Immature natural killer cell (primary cell): ENCODE measurements around the gene CNOT8. TPM values are rescaled to one million over a fixed set of nuclear protein-coding genes. Genes with fewer than 3 reads are reported as not detected.
A peak's percentile ranks its signal among the peaks of the same experiment; 100 is the strongest.

ENCODE experiments used
- DNase-seq, 3 donors: peaks; one replicate each; pipeline ENCODE4 v3.0.0; 2022; ENCODE audit warnings: mixed read lengths in 1 of 3
- H3K27ac Mint-ChIP-seq, 6 donors: one replicate each; pipeline ENCODE4 v1.8.0; 2020; ENCODE audit warnings: mixed read lengths in 6 of 6, mild to moderate bottlenecking in 5 of 6, inconsistent platforms in 4 of 6, moderate library complexity in 3 of 6
- H3K27me3 Mint-ChIP-seq, 3 donors: one replicate each; pipeline ENCODE4 v1.8.0; 2020 to 2021; ENCODE audit warnings: low read depth in 3 of 3, mild to moderate bottlenecking in 3 of 3, mixed read lengths in 3 of 3, moderate library complexity in 3 of 3, inconsistent platforms in 1 of 3
- H3K36me3 Mint-ChIP-seq, 3 donors: one replicate each; pipeline ENCODE4 v1.8.0; 2020; ENCODE audit warnings: mixed read lengths in 3 of 3, inconsistent platforms in 2 of 3, mild to moderate bottlenecking in 2 of 3
- H3K4me1 Mint-ChIP-seq, 2 donors: one replicate each; pipeline ENCODE4 v1.8.0; 2020; ENCODE audit warnings: inconsistent platforms in 2 of 2, mild to moderate bottlenecking in 2 of 2, mixed read lengths in 2 of 2, moderate library complexity in 1 of 2
- H3K4me3 Mint-ChIP-seq, 5 donors: one replicate each; pipeline ENCODE4 v1.8.0; 2020; ENCODE audit warnings: mild to moderate bottlenecking in 5 of 5, mixed read lengths in 5 of 5, inconsistent platforms in 3 of 5, moderate library complexity in 3 of 5
- H3K9me3 Mint-ChIP-seq, 6 donors: one replicate each; pipeline ENCODE4 v1.8.0; 2020; ENCODE audit warnings: mild to moderate bottlenecking in 6 of 6, mixed read lengths in 6 of 6, inconsistent platforms in 4 of 6, moderate library complexity in 3 of 6
- polyA plus RNA-seq, 3 donors: library from polyadenylated mRNA; unstranded; fragments of 300-500 nt; fragmentation: Illumina TruSeq; gene quantifications; one replicate each; pipeline ENCODE4 v1.2.3, GENCODE V29; 2021

Gene CNOT8
- polyA plus RNA-seq, 3 donors from 2014 or later: 145 to 212 (median 153) TPM

GRCh38 chr5:154862766-154863165, 4.3 kb downstream of the CNOT8 start:
- no peak for DNase-seq
- peak overlapping the region in 3 of 6 donors; percentile 16 to 66 (median 24) for H3K27ac Mint-ChIP-seq
- H3K9me3 Mint-ChIP-seq: no peaks in the 10 kb centered on the region
- H3K36me3 Mint-ChIP-seq: peaks cover 10 to 23% (median 14%) of the 10 kb centered on the region in 3 donors
- H3K4me1 Mint-ChIP-seq: peaks cover 57 to 79% of the 10 kb centered on the region in 2 donors
- H3K27me3 Mint-ChIP-seq: peaks cover 4 to 8% (median 7%) of the 10 kb centered on the region in 3 donors
- peak overlapping the region in 1 of 5 donors; percentile 60 for H3K4me3 Mint-ChIP-seq

GRCh38 chr5:154863291-154864080, 5.1 kb downstream of the CNOT8 start:
- Mint-ChIP-seq H3K36me3 (peaks cover 10 to 23% (median 14%) of the 10 kb centered on the region in 3 donors), H3K4me1 (peaks cover 58 to 79% of the 10 kb centered on the region in 2 donors), H3K27me3 (peaks cover 0 to 1% (median 0%) of the 10 kb centered on the region in 3 donors), H3K4me3 (peak overlapping the region in 1 of 5 donors; percentile 41), H3K9me3 (no peaks in the 10 kb centered on the region), H3K27ac (peak overlapping the region in 2 of 6 donors; percentile 28 to 66)
- no peak for DNase-seq

- peaks cover 43 to 66% of the 10 kb centered on the region in 2 donors for H3K4me1 Mint-ChIP-seq
- peaks cover 10 to 27% (median 16%) of the 10 kb centered on the region in 3 donors for H3K36me3 Mint-ChIP-seq
Observed at GRCh38 chr5:154865466-154866184, 7.2 kb downstream of the CNOT8 start.

GRCh38 chr5:154866841-154867240, 8.4 kb downstream of the CNOT8 start:
- no peak for DNase-seq
- H3K4me1 Mint-ChIP-seq: peaks cover 31 to 56% of the 10 kb centered on the region in 2 donors
- peaks cover 0 to 5% (median 0%) of the 10 kb centered on the region in 3 donors for H3K27me3 Mint-ChIP-seq
- no peaks in the 10 kb centered on the region for H3K9me3 Mint-ChIP-seq
- peak overlapping the region in 3 of 6 donors; percentile 10 to 58 (median 17) for H3K27ac Mint-ChIP-seq
- H3K4me3 Mint-ChIP-seq: no peak overlapping the region
- peaks cover 14 to 35% (median 24%) of the 10 kb centered on the region in 3 donors for H3K36me3 Mint-ChIP-seq

More at GRCh38 chr5:154865466-154866184, 7.2 kb downstream of the CNOT8 start:
- H3K4me3 Mint-ChIP-seq: no peak overlapping the region
- no peak for DNase-seq
- H3K9me3 Mint-ChIP-seq: no peaks in the 10 kb centered on the region
- H3K27ac Mint-ChIP-seq: peak overlapping the region in 1 of 6 donors; percentile 21
- H3K27me3 Mint-ChIP-seq: peaks cover 0 to 5% (median 0%) of the 10 kb centered on the region in 3 donors

GRCh38 chr5:154868702-154869101, 10.3 kb downstream of the CNOT8 start:
- Mint-ChIP-seq H3K4me3 (no peak overlapping the region), H3K27me3 (peaks cover 0 to 5% (median 0%) of the 10 kb centered on the region in 3 donors), H3K4me1 (peaks cover 15 to 38% of the 10 kb centered on the region in 2 donors), H3K27ac (peak overlapping the region in 1 of 6 donors; percentile 34), H3K36me3 (peaks cover 19 to 40% (median 33%) of the 10 kb centered on the region in 3 donors), H3K9me3 (no peaks in the 10 kb centered on the region)
- no peak for DNase-seq

GRCh38 chr5:154871734-154872133, 13.3 kb downstream of the CNOT8 start:
- H3K27ac Mint-ChIP-seq: peak overlapping the region in 1 of 6 donors; percentile 30
- H3K4me1 Mint-ChIP-seq: peaks cover 4 to 16% of the 10 kb centered on the region in 2 donors
- no peak overlapping the region for H3K4me3 Mint-ChIP-seq
- peaks cover 32 to 44% (median 43%) of the 10 kb centered on the region in 3 donors for H3K36me3 Mint-ChIP-seq
- H3K9me3 Mint-ChIP-seq: no peaks in the 10 kb centered on the region
- H3K27me3 Mint-ChIP-seq: peaks cover 0 to 5% (median 0%) of the 10 kb centered on the region in 3 donors
- DNase-seq: no peak

GRCh38 chr5:154873791-154874331, 15.4 kb downstream of the CNOT8 start:
- H3K36me3 Mint-ChIP-seq: peaks cover 38 to 47% (median 46%) of the 10 kb centered on the region in 3 donors
- peak overlapping the region in 2 of 6 donors; percentile 33 to 61 for H3K27ac Mint-ChIP-seq
- DNase-seq: no peak
- H3K4me3 Mint-ChIP-seq: no peak overlapping the region
- peaks cover 0 to 13% (median 2%) of the 10 kb centered on the region in 6 donors for H3K9me3 Mint-ChIP-seq
- peaks cover under 1 to 9% of the 10 kb centered on the region in 2 donors for H3K4me1 Mint-ChIP-seq
- H3K27me3 Mint-ChIP-seq: peaks cover 0 to under 1% (median 0%) of the 10 kb centered on the region in 3 donors

- DNase-seq: no peak
- Mint-ChIP-seq H3K9me3 (peaks cover 0 to 26% (median 8%) of the 10 kb centered on the region in 6 donors), H3K27me3 (peaks cover 0 to 2% (median 0%) of the 10 kb centered on the region in 3 donors), H3K4me3 (no peak overlapping the region), H3K4me1 (no peaks in the 10 kb centered on the region), H3K27ac (peak overlapping the region in 1 of 6 donors; percentile 13), H3K36me3 (peaks cover 42 to 62% (median 55%) of the 10 kb centered on the region in 3 donors)
Observed at GRCh38 chr5:154878642-154879335, 20.4 kb downstream of the CNOT8 start.

GRCh38 chr5:154881986-154882385, 23.6 kb downstream of the CNOT8 start:
- Mint-ChIP-seq H3K27me3 (peaks cover 0 to 4% (median 0%) of the 10 kb centered on the region in 3 donors), H3K9me3 (peaks cover 14 to 45% (median 26%) of the 10 kb centered on the region in 6 donors), H3K4me1 (no peaks in the 10 kb centered on the region), H3K36me3 (peaks cover 46 to 70% (median 61%) of the 10 kb centered on the region in 3 donors), H3K4me3 (no peak overlapping the region), H3K27ac (no peak overlapping the region)
- no peak for DNase-seq

GRCh38 chr5:154884424-154884823, 26.0 kb downstream of the CNOT8 start:
- DNase-seq: no peak
- Mint-ChIP-seq H3K27ac (no peak overlapping the region), H3K36me3 (peaks cover 53 to 82% (median 70%) of the 10 kb centered on the region in 3 donors), H3K4me1 (no peaks in the 10 kb centered on the region), H3K27me3 (peaks cover 0 to 4% (median 0%) of the 10 kb centered on the region in 3 donors), H3K9me3 (peaks cover 14 to 30% (median 19%) of the 10 kb centered on the region in 6 donors), H3K4me3 (no peak overlapping the region)

- peaks cover 0 to 4% (median 0%) of the 10 kb centered on the region in 3 donors for H3K27me3 Mint-ChIP-seq
- H3K36me3 Mint-ChIP-seq: peaks cover 57 to 78% (median 69%) of the 10 kb centered on the region in 3 donors
- peaks cover 14 to 25% (median 18%) of the 10 kb centered on the region in 6 donors for H3K9me3 Mint-ChIP-seq
- no peak for DNase-seq
- H3K4me3 Mint-ChIP-seq: no peak overlapping the region
- no peaks in the 10 kb centered on the region for H3K4me1 Mint-ChIP-seq
- no peak overlapping the region for H3K27ac Mint-ChIP-seq
Observed at GRCh38 chr5:154885439-154885838, 27.0 kb downstream of the CNOT8 start.

- H3K4me3 Mint-ChIP-seq: no peak overlapping the region
- no peaks in the 10 kb centered on the region for H3K4me1 Mint-ChIP-seq
- H3K9me3 Mint-ChIP-seq: no peaks in the 10 kb centered on the region
- H3K27ac Mint-ChIP-seq: no peak overlapping the region
- no peak for DNase-seq
- no peaks in the 10 kb centered on the region for H3K27me3 Mint-ChIP-seq
- H3K36me3 Mint-ChIP-seq: peaks cover 33 to 70% (median 51%) of the 10 kb centered on the region in 3 donors
Observed at GRCh38 chr5:154892369-154892771, 33.9 kb downstream of the CNOT8 start.

- H3K9me3 Mint-ChIP-seq: no peaks in the 10 kb centered on the region
- H3K4me1 Mint-ChIP-seq: no peaks in the 10 kb centered on the region
- no peaks in the 10 kb centered on the region for H3K27me3 Mint-ChIP-seq
- H3K36me3 Mint-ChIP-seq: peaks cover 25 to 68% (median 43%) of the 10 kb centered on the region in 3 donors
- H3K4me3 Mint-ChIP-seq: no peak overlapping the region
- no peak for DNase-seq
- H3K27ac Mint-ChIP-seq: no peak overlapping the region
Observed at GRCh38 chr5:154893381-154893780, 35.0 kb downstream of the CNOT8 start.
